ENCODE results near the gene SCGB1A1. TPM values are rescaled to one million over a fixed set of nuclear protein-coding genes. Genes with fewer than 3 reads are reported as not detected.
A peak's percentile ranks its signal among the peaks of the same experiment; 100 is the strongest.
"Not testable (repeated sequence)": the region's sequence is repeated elsewhere in the genome, so short reads cannot be mapped to it uniquely, and the experiment has no call there.

The SCGB1A1 gene
- not detected for polyA plus RNA-seq (2012; ENCODE audit: low read depth, missing spikeins)

- DNase-seq (ENCODE audit: insufficient read length, low spot score): no peak
- FAIRE-seq: no peak
- TF ChIP-seq TAF1 (IDR thresholded peaks at IDR 0.05; ENCODE audit: low read depth, low read length) (no peak), SPI1 (IDR thresholded peaks at IDR 0.05; ENCODE audit: low read depth, low read length) (no peak), POU2F2 (IDR thresholded peaks at IDR 0.05; ENCODE audit: low read depth, low read length) (no peak), PAX5 (IDR thresholded peaks at IDR 0.05; ENCODE audit: insufficient read depth, low read length, severe bottlenecking) (no peak), POLR2A (IDR thresholded peaks at IDR 0.05; ENCODE audit: low read depth, low read length) (no peak), POLR2AphosphoS5 (IDR thresholded peaks at IDR 0.05; ENCODE audit: low read depth, low read length) (no peak)
Observed at GRCh38 chr11:62418733-62419132, at the start of gene SCGB1A1. Gene SCGB1A1 (plus strand): TSS chr11:62419033. CDS start chr11:62419096, 63 bp downstream.

GRCh38 chr11:62370743-62371440 lies 47.9 kb upstream of the SCGB1A1 start:
- no peak for TF ChIP-seq POLR2A (IDR thresholded peaks at IDR 0.05; ENCODE audit: low read depth, low read length)
- no peak for TF ChIP-seq POU2F2 (IDR thresholded peaks at IDR 0.05; ENCODE audit: low read depth, low read length)
- TF ChIP-seq PAX5 (IDR thresholded peaks at IDR 0.05; ENCODE audit: insufficient read depth, low read length, severe bottlenecking): no peak
- TF ChIP-seq SPI1 (IDR thresholded peaks at IDR 0.05; ENCODE audit: low read depth, low read length): no peak
- no peak for TF ChIP-seq TAF1 (IDR thresholded peaks at IDR 0.05; ENCODE audit: low read depth, low read length)
- TF ChIP-seq POLR2AphosphoS5 (IDR thresholded peaks at IDR 0.05; ENCODE audit: low read depth, low read length): no peak
- no peak for DNase-seq (ENCODE audit: insufficient read length, low spot score)

GRCh38 chr11:62372871-62373270 lies 46.0 kb upstream of the SCGB1A1 start:
- TF ChIP-seq POLR2AphosphoS5 (IDR thresholded peaks at IDR 0.05; ENCODE audit: low read depth, low read length) (no peak), SPI1 (IDR thresholded peaks at IDR 0.05; ENCODE audit: low read depth, low read length) (no peak), TAF1 (IDR thresholded peaks at IDR 0.05; ENCODE audit: low read depth, low read length) (no peak), POLR2A (IDR thresholded peaks at IDR 0.05; ENCODE audit: low read depth, low read length) (no peak)
- no peak for FAIRE-seq

More at GRCh38 chr11:62370743-62371440, 47.9 kb upstream of the SCGB1A1 start:
- FAIRE-seq: peak; percentile 73

GRCh38 chr11:62373464-62374119 lies 45.2 kb upstream of the SCGB1A1 start:
- TF ChIP-seq POU2F2 (IDR thresholded peaks at IDR 0.05; ENCODE audit: low read depth, low read length): no peak
- FAIRE-seq (no peak), DNase-seq (ENCODE audit: insufficient read length, low spot score) (no peak)

More at GRCh38 chr11:62372871-62373270, 46.0 kb upstream of the SCGB1A1 start:
- DNase-seq (ENCODE audit: insufficient read length, low spot score): no peak

GRCh38 chr11:62374801-62375200 lies 44.0 kb upstream of the SCGB1A1 start:
- DNase-seq (ENCODE audit: insufficient read length, low spot score) (no peak), FAIRE-seq (no peak)
- TF ChIP-seq POLR2A (IDR thresholded peaks at IDR 0.05; ENCODE audit: low read depth, low read length) (no peak), TAF1 (IDR thresholded peaks at IDR 0.05; ENCODE audit: low read depth, low read length) (no peak), POLR2AphosphoS5 (IDR thresholded peaks at IDR 0.05; ENCODE audit: low read depth, low read length) (no peak), SPI1 (IDR thresholded peaks at IDR 0.05; ENCODE audit: low read depth, low read length) (no peak), POU2F2 (IDR thresholded peaks at IDR 0.05; ENCODE audit: low read depth, low read length) (no peak), PAX5 (IDR thresholded peaks at IDR 0.05; ENCODE audit: insufficient read depth, low read length, severe bottlenecking) (no peak)

- not testable (repeated sequence) for DNase-seq (ENCODE audit: insufficient read length, low spot score); FAIRE-seq
Observed at GRCh38 chr11:62378459-62379063, 40.3 kb upstream of the SCGB1A1 start.

GRCh38 chr11:62379586-62379985 lies 39.2 kb upstream of the SCGB1A1 start:
- not testable (repeated sequence) for DNase-seq (ENCODE audit: insufficient read length, low spot score); FAIRE-seq

GRCh38 chr11:62380821-62381245 lies 38.0 kb upstream of the SCGB1A1 start:
- peak; percentile 48 for FAIRE-seq
- DNase-seq (ENCODE audit: insufficient read length, low spot score): not testable (repeated sequence)

- TF ChIP-seq SPI1 (IDR thresholded peaks at IDR 0.05; ENCODE audit: low read depth, low read length) (no peak), POLR2A (IDR thresholded peaks at IDR 0.05; ENCODE audit: low read depth, low read length) (no peak), POLR2AphosphoS5 (IDR thresholded peaks at IDR 0.05; ENCODE audit: low read depth, low read length) (no peak)
- no peak for FAIRE-seq
- DNase-seq (ENCODE audit: insufficient read length, low spot score): no peak
Observed at GRCh38 chr11:62383822-62384221, 35.0 kb upstream of the SCGB1A1 start.

- not testable (repeated sequence) for FAIRE-seq; DNase-seq (ENCODE audit: insufficient read length, low spot score)
Observed at GRCh38 chr11:62386083-62386482, 32.8 kb upstream of the SCGB1A1 start.

GRCh38 chr11:62387381-62387780 lies 31.5 kb upstream of the SCGB1A1 start:
- no peak for FAIRE-seq
- TF ChIP-seq POLR2A (IDR thresholded peaks at IDR 0.05; ENCODE audit: low read depth, low read length): no peak
- TF ChIP-seq POU2F2 (IDR thresholded peaks at IDR 0.05; ENCODE audit: low read depth, low read length): no peak
- TF ChIP-seq PAX5 (IDR thresholded peaks at IDR 0.05; ENCODE audit: insufficient read depth, low read length, severe bottlenecking): no peak
- no peak for TF ChIP-seq POLR2AphosphoS5 (IDR thresholded peaks at IDR 0.05; ENCODE audit: low read depth, low read length)
- TF ChIP-seq SPI1 (IDR thresholded peaks at IDR 0.05; ENCODE audit: low read depth, low read length): no peak
- TF ChIP-seq TAF1 (IDR thresholded peaks at IDR 0.05; ENCODE audit: low read depth, low read length): no peak
- no peak for DNase-seq (ENCODE audit: insufficient read length, low spot score)

Measured in GM12891 (cell line).